GM23338 (cell line): ENCODE results near the gene C16orf82. TPM values are rescaled to one million over a fixed set of nuclear protein-coding genes. Genes with fewer than 3 reads are reported as not detected.

ENCODE experiments used
- ATAC-seq: fragments of 200-7000 bp; cut with Tn5 transposase; 3 replicates; pipeline ENCODE4 v1.9.1; 2020
- DNase-seq: peaks from one replicate; pipeline ENCODE4 v3.0.0-alpha.2; 2015; ENCODE audit warnings: low spot score
- H2AFZ ChIP-seq: fragments of 200-600 bp; sonication (generic); 2 replicates; pipeline ENCODE4 v1.8.0; 2016; ENCODE audit warnings: antibody characterized with exemption, mild to moderate bottlenecking, moderate library complexity
- H3F3A ChIP-seq: fragments of 200-600 bp; sonication (generic); replicated peaks from 2 replicates; pipeline ENCODE4 v1.8.0; 2017; ENCODE audit warnings: antibody characterized with exemption, mixed run types, low read depth
- H3K27ac ChIP-seq: fragments of 200-600 bp; sonication (generic); 2 replicates; pipeline ENCODE4 v1.6.1; 2016; ENCODE audit warnings: low read depth
- H3K27me3 ChIP-seq: fragments of 200-600 bp; sonication (generic); 2 replicates; pipeline ENCODE4 v1.8.0; 2016; ENCODE audit warnings: mild to moderate bottlenecking, mixed run types, moderate library complexity; ENCODE audit not compliant: insufficient read depth
- H3K36me3 ChIP-seq: fragments of 200-600 bp; sonication (generic); 2 replicates; pipeline ENCODE4 v1.8.0; 2016; ENCODE audit warnings: mild to moderate bottlenecking; ENCODE audit not compliant: insufficient read depth
- H3K4me1 ChIP-seq: fragments of 200-600 bp; sonication (generic); 2 replicates; pipeline ENCODE4 v1.8.0; 2016; ENCODE audit warnings: mild to moderate bottlenecking, moderate library complexity; ENCODE audit not compliant: insufficient read depth
- H3K4me2 ChIP-seq: fragments of 200-600 bp; sonication (generic); 2 replicates; pipeline ENCODE4 v1.7.1; 2017; ENCODE audit warnings: mixed run types
- H3K4me3 ChIP-seq: fragments of 200-600 bp; sonication (generic); 2 replicates; pipeline ENCODE4 v1.6.1; 2016; ENCODE audit warnings: mixed run types
- H3K79me2 ChIP-seq: fragments of 200-600 bp; sonication (generic); replicated peaks from 2 replicates; pipeline ENCODE4 v1.8.0; 2017; ENCODE audit warnings: mild to moderate bottlenecking; ENCODE audit not compliant: insufficient read depth
- H3K9me2 ChIP-seq: fragments of 200-600 bp; sonication (generic); 2 replicates; pipeline ENCODE4 v1.8.0; 2017; ENCODE audit not compliant: insufficient read depth
- H4K20me1 ChIP-seq: fragments of 200-600 bp; sonication (generic); replicated peaks from 2 replicates; pipeline ENCODE4 v1.8.0; 2017; ENCODE audit warnings: mild to moderate bottlenecking; ENCODE audit not compliant: insufficient read depth
- H3K27ac Mint-ChIP-seq: 2 replicates; pipeline ENCODE4 v1.8.0; 2020; ENCODE audit warnings: inconsistent platforms, mild to moderate bottlenecking, moderate library complexity, mixed read lengths
- H3K27me3 Mint-ChIP-seq: 3 replicates; pipeline ENCODE4 v1.8.0; 2022; ENCODE audit warnings: low read depth, mild to moderate bottlenecking, moderate library complexity, mixed read lengths, inconsistent platforms; ENCODE audit not compliant: insufficient read depth, poor library complexity
- H3K36me3 Mint-ChIP-seq: 3 replicates; pipeline ENCODE4 v1.8.0; 2021; ENCODE audit warnings: low read depth, mild to moderate bottlenecking, inconsistent platforms, moderate library complexity, mixed read lengths
- H3K4me1 Mint-ChIP-seq: 3 replicates; pipeline ENCODE4 v1.8.0; 2020; ENCODE audit warnings: mild to moderate bottlenecking, inconsistent platforms, mixed read lengths
- H3K4me3 Mint-ChIP-seq: 3 replicates; pipeline ENCODE4 v1.8.0; 2021; ENCODE audit warnings: moderate library complexity, mild to moderate bottlenecking, inconsistent platforms, mixed read lengths
- H3K9me3 Mint-ChIP-seq: 3 replicates; pipeline ENCODE4 v1.8.0; 2020; ENCODE audit warnings: moderate library complexity, mild to moderate bottlenecking, inconsistent platforms, mixed read lengths
- CREB1 ChIP-seq: fragments of 250-450 bp; sonication (Bioruptor Pico); IDR thresholded peaks from 2 replicates; pipeline ENCODE4 v1.5.0; 2020; ENCODE audit warnings: low read depth, mild to moderate bottlenecking, moderate library complexity
- CTCF ChIP-seq, 2 experiments: fragments of 200-600 bp in 1 of 2; sonication (generic) in 1 of 2; conservative IDR thresholded peaks; 2 replicates each; pipeline versions ENCODE4 v1.5.1 to v1.6.1; 2016 to 2017; ENCODE audit warnings: antibody characterized with exemption in 2 of 2, low read depth in 2 of 2, mild to moderate bottlenecking in 2 of 2, moderate library complexity in 1 of 2
- EZH2phosphoT487 ChIP-seq: fragments of 200-600 bp; sonication (generic); IDR thresholded peaks from one replicate; pipeline ENCODE4 v1.8.1; 2018; ENCODE audit warnings: antibody characterized with exemption; ENCODE audit not compliant: unreplicated experiment
- JUNB ChIP-seq: IDR thresholded peaks from one replicate; pipeline ENCODE4 v1.6.1; 2016; ENCODE audit warnings: antibody characterized with exemption; ENCODE audit not compliant: unreplicated experiment
- NANOG ChIP-seq: IDR thresholded peaks from 2 replicates; pipeline ENCODE4 v1.6.1; 2016; ENCODE audit warnings: antibody characterized with exemption, borderline replicate concordance
- POLR2AphosphoS5 ChIP-seq: IDR thresholded peaks from 2 replicates; pipeline ENCODE4 v1.6.1; 2016; ENCODE audit warnings: antibody characterized with exemption, low read depth
- ZNF114 ChIP-seq: fragments of 250-450 bp; sonication (Bioruptor Pico); IDR thresholded peaks from 2 replicates; pipeline ENCODE4 v1.5.0; 2020; ENCODE audit warnings: mild to moderate bottlenecking, moderate library complexity
- ZNF331 ChIP-seq: fragments of 250-450 bp; sonication (Bioruptor Pico); IDR thresholded peaks from 2 replicates; pipeline ENCODE4 v1.5.0; 2020; ENCODE audit warnings: low read depth, mild to moderate bottlenecking, moderate library complexity
- polyA plus RNA-seq: library from polyadenylated mRNA; unstranded; fragments of >200 nt; fragmentation: Nextera tagmentation; extraction: Ambion mirVana; gene quantifications from 2 replicates; pipeline ENCODE4 v1.2.1, GENCODE V29; 2016
- total RNA-seq: library from RNA; depleted of rRNA; stranded (reverse); fragments of >200 nt; shearing (Covaris generic); gene quantifications from 2 replicates; pipeline ENCODE4 v1.2.3, GENCODE V29; 2014

The C16orf82 gene
- total and polyA plus RNA-seq, 2 experiments from 2014 or later: not detected

DNA sequence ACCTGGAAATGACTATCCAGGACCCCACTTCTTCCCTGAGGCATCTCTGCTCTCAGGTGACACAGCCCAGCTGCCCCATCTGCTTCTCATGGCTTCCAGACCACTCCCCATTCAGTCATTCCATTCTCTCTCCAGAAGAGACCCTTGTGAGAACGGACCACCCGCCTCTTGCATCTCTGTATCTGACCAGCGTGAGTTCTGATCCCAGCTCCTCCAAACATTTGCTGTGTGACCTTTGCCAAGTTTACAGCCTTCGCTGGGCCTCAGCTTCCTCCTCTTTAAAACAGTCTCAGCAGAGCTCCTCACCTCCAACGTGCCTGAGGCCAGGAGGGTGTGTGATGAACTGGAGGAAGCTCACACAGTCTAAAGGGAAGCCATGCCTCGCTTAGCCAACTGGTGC is 39.6 kb downstream of the C16orf82 start:
- H3K79me2 ChIP-seq: no peaks in the 10 kb centered on the region
- Mint-ChIP-seq H3K9me3 (peaks cover 54% of the 10 kb centered on the region), H3K27ac (no peak overlapping the region), H3K4me1 (peaks cover 3% of the 10 kb centered on the region; the same call in 2 of the 3 replicates), H3K36me3 (peaks cover 7% of the 10 kb centered on the region; the same call in 1 of the 3 replicates), H3K4me3 (no peak overlapping the region), H3K27me3 (peaks cover 4% of the 10 kb centered on the region)
- H3K4me3 ChIP-seq: no peak overlapping the region
- no peaks in the 10 kb centered on the region for H3F3A ChIP-seq
- ATAC-seq: no peak
- no peak overlapping the region for H2AFZ ChIP-seq
- no peak for DNase-seq
- H3K36me3 ChIP-seq: no peaks in the 10 kb centered on the region
- no peaks in the 10 kb centered on the region for H3K27me3 ChIP-seq
- H3K4me1 ChIP-seq: peaks cover 5% of the 10 kb centered on the region; the same call in 1 of the 2 replicates
- H3K27ac ChIP-seq: no peak overlapping the region
- no peak overlapping the region for H3K4me2 ChIP-seq
- no peaks in the 10 kb centered on the region for H4K20me1 ChIP-seq
- no peak for TF ChIP-seq CTCF (conservative IDR thresholded peaks at IDR 0.05; ENCODE audit: low read depth in 2 of 2)
- TF ChIP-seq EZH2phosphoT487: no peak
- TF ChIP-seq POLR2AphosphoS5: no peak
- no peak for TF ChIP-seq CREB1 (CRISPR knock-in tag)
- no peak for TF ChIP-seq ZNF114 (CRISPR knock-in tag)
- TF ChIP-seq NANOG: no peak
- H3K9me2 ChIP-seq: no peaks in the 10 kb centered on the region

DNA sequence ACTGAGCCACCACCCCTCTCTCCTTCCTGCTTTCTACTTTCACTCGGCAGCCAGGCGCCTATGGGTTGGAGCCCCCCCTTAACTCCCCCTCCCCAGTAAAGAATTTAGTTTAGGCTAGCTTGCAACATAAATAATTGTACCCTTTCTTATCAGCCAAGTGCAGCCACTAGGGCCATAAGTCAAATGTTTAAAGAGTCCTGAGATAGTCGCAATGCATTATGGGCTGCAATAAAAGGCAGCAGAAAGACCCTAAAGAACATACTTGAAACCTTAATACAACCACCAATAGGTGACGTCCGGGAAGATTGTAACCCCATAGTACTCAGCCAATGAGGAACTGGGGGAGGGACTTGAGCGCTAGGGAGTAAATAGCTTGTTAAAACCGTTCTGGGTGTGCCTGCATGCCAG is 40.5 kb downstream of the C16orf82 start:
- TF ChIP-seq CREB1 (CRISPR knock-in tag) (no peak), ZNF331 (CRISPR knock-in tag) (no peak), JUNB (no peak)
- H3K27ac Mint-ChIP-seq: no peak overlapping the region
- Histone ChIP-seq H3K36me3 (no peaks in the 10 kb centered on the region), H3K4me1 (peaks cover 5% of the 10 kb centered on the region; the same call in 1 of the 2 replicates), H3K79me2 (no peaks in the 10 kb centered on the region), H3K9me2 (no peaks in the 10 kb centered on the region), H2AFZ (0 out of 2 replicates have a peak overlapping the region, but pooled peaks have one; percentile 72), H3K27ac (no peak overlapping the region), H3K4me3 (no peak overlapping the region), H3K27me3 (no peaks in the 10 kb centered on the region), H4K20me1 (no peaks in the 10 kb centered on the region), H3K4me2 (no peak overlapping the region), H3F3A (no peaks in the 10 kb centered on the region)
- H3K4me3 Mint-ChIP-seq: no peak overlapping the region
- peaks cover 56% of the 10 kb centered on the region for H3K9me3 Mint-ChIP-seq
- ATAC-seq (no peak), DNase-seq (peak; percentile 37)
- peaks cover 3% of the 10 kb centered on the region; the same call in 1 of the 3 replicates for H3K4me1 Mint-ChIP-seq
- H3K36me3 Mint-ChIP-seq: peaks cover 7% of the 10 kb centered on the region; the same call in 1 of the 3 replicates
- H3K27me3 Mint-ChIP-seq: peaks cover 4% of the 10 kb centered on the region
